HG03064 (cell line): ENCODE results near the gene GFM1.
"Not testable (repeated sequence)": the region's sequence is repeated elsewhere in the genome, so short reads cannot be mapped to it uniquely, and the experiment has no call there.

Experiments used
- ATAC-seq: cut with Tn5 transposase; IDR thresholded peaks from one replicate; pipeline ENCODE4 v1.9.1; 2021; ENCODE audit warnings: low read depth; ENCODE audit not compliant: unreplicated experiment

GFM1 gene

GRCh38 chr3:158672215-158673176 lies 28.2 kb downstream of the GFM1 start, which contains the start of gene LXN:
TSS of gene LXN (minus strand) at chr3:158672648. CDS start at chr3:158672478, 170 bp downstream.
- peak; percentile 99 for ATAC-seq

GRCh38 chr3:158678687-158679086 lies 34.4 kb downstream of the GFM1 start:
- no peak for ATAC-seq

GRCh38 chr3:158679547-158680000 lies 35.2 kb downstream of the GFM1 start:
- no peak for ATAC-seq

DNA sequence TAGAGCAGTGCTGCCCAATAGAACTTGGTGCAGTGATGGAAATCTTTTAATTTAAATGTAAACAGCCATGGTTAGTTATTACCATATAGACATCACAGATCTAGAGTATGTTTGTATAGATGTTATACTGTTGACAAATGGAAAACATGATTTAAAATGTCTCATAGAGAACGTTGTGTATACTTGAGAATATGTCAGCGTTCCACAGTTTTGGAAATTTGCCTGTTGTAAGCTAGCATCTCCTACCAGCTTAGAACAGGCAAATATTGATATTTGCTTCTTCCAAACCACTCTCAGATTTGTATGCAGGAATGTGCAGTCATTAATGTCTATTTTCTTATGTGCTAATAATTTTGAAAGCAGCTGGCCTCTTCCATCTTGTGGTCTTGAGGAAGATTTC lies 36.5 kb downstream of the GFM1 start:
- no peak for ATAC-seq

- ATAC-seq, result no peak
These were observed 39.1 kb downstream of the GFM1 start for GRCh38 chr3:158683230-158683962.

- ATAC-seq, result no peak
These were observed 40.8 kb downstream of the GFM1 start for GRCh38 chr3:158685159-158685558.

DNA sequence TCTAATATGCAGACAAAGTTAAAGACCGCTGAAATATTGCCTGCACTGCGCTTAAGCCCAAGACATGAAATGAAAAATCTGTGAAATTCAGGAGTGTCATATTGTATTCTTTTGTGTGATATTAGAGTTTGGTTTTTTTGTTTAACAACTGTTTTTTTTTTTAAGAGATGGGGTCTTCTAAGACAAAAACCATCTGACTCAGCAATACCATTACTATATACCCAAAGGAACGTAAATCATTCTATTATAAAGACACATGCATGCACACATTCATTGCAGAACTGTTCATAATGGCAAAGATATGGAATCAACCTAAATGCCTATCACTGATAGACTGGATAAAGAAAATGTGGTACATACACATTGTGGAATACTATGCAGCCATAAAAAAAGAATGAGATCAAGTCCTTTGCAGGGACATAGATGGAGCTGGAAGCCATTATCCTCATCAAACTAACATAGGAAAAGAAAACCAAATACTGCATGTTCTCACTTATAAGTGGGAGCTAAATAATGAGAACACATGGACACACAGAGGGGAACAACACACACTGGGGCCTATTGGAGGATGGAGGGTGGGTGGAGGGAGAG lies 49.6 kb downstream of the GFM1 start:
- ATAC-seq, result not testable (repeated sequence)

DNA sequence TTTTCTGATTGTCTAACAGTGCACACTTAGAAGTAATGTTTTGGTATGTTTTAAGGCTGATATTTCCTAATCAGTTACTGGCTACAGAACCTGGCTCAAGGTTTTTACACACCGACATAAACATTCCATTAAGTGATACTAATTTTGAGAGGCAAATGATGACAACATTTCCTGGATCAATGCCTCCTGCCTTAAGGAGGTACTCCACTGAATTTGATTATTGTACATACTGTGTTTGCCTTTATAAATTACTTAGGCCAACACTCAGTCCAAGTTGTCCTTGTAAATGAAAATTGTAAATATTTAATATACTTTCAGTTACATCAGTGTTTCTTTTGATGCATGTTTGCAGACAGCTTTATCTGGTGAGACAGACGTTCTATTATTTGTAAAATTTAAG lies 52.3 kb downstream of the GFM1 start:
- ATAC-seq, result no peak

- ATAC-seq, result no peak
These were observed 56.2 kb downstream of the GFM1 start for GRCh38 chr3:158700559-158700958.

- no peak for ATAC-seq
These were observed 57.2 kb downstream of the GFM1 start for GRCh38 chr3:158701420-158702065.

- no peak for ATAC-seq
These were observed 58.6 kb downstream of the GFM1 start for GRCh38 chr3:158702815-158703481.

DNA sequence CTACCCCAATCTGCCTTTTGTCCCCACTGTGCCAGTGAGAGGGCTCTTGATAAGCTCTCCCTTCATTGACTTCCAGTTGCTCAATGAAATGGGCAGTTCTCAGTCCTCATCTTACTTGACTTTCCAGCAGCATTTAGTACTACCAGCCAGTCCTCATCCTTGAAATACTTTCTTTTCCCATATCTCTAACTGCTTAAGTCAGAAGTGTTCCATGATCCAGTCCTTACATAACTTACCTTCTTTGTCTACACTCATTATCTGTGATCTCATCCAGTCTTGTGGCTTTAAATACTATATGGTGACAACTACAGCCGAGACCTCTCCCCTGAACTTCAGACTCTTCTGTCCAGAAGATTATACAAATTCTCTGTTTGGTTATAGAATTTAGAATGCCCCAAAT lies 59.2 kb downstream of the GFM1 start:
- ATAC-seq, result no peak

GRCh38 chr3:158709666-158710083 lies 65.3 kb downstream of the GFM1 start:
- ATAC-seq, result no peak

DNA sequence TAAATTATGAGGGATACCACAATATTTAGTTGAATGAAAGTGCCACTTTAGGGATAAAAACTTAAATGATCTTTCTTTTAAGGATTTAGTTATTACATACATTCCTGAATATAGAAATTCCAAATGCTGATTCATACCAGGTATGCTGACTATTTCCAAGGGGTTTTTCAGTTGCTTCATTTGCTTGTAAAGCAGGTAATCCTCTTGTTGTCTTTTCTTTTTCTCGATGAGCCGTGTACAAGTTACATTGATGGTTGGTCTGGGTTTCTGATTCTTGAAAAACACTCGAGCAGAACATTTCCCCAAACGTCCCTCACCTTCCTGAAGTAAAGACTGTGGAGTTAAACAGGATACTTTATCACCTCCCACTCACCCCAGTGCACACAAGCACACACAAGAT lies 66.3 kb downstream of the GFM1 start:
- no peak for ATAC-seq

GRCh38 chr3:158711886-158712285 lies 67.6 kb downstream of the GFM1 start:
- ATAC-seq, result no peak

GRCh38 chr3:158712443-158712842 lies 68.1 kb downstream of the GFM1 start:
- ATAC-seq, result no peak

- ATAC-seq, result no peak
These were observed 68.8 kb downstream of the GFM1 start for GRCh38 chr3:158713094-158713499.

GRCh38 chr3:158717576-158717975 lies 73.2 kb downstream of the GFM1 start:
- ATAC-seq, result no peak

- no peak for ATAC-seq
These were observed 74.3 kb downstream of the GFM1 start for GRCh38 chr3:158718490-158719170.
